Sigmoid colon (tissue), 4 donors: ENCODE data around the gene MRNIP.

ENCODE experiments used
- EP300 ChIP-seq, 4 donors: sonication (generic); formaldehyde crosslinking; IDR thresholded peaks; one replicate each; pipeline ENCODE4 v1.6.1; 2017; ENCODE audit warnings: antibody characterized with exemption in 4 of 4
- TF ChIP-seq, protein P1 (sequence below), 4 experiments: fragments of 450-650 bp in 3 of 4; fragments of 200-600 bp in 1 of 4; IDR thresholded peaks; one replicate each; pipeline ENCODE4 v1.5.1; 2016 to 2019; ENCODE audit warnings: antibody characterized with exemption in 4 of 4, mild to moderate bottlenecking in 3 of 4, moderate library complexity in 2 of 4

DNA sequence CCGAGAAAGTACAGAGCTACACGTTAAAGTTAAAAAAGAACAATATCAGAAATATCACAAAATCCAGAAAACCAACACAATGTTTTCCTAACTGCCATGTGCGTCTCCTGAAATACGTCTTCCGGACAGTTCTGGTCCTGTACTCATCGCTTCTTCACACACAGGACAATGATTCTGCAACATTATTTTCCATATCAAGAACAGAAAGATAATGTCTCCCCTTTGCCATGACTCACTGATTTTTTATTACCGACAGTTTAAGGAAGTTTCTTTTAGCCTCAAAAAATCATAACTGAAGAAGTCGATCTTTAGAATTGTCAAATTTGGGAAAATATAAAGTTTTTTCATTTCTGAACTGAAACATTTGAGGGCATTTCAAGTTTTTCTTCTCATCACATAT lies 46.5 kb upstream of the MRNIP start:
- TF ChIP-seq, protein P1, sequence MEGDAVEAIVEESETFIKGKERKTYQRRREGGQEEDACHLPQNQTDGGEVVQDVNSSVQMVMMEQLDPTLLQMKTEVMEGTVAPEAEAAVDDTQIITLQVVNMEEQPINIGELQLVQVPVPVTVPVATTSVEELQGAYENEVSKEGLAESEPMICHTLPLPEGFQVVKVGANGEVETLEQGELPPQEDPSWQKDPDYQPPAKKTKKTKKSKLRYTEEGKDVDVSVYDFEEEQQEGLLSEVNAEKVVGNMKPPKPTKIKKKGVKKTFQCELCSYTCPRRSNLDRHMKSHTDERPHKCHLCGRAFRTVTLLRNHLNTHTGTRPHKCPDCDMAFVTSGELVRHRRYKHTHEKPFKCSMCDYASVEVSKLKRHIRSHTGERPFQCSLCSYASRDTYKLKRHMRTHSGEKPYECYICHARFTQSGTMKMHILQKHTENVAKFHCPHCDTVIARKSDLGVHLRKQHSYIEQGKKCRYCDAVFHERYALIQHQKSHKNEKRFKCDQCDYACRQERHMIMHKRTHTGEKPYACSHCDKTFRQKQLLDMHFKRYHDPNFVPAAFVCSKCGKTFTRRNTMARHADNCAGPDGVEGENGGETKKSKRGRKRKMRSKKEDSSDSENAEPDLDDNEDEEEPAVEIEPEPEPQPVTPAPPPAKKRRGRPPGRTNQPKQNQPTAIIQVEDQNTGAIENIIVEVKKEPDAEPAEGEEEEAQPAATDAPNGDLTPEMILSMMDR (IDR thresholded peaks at IDR 0.05), result no peak
- no peak for TF ChIP-seq EP300 (IDR thresholded peaks at IDR 0.05)
